ENCODE measurements around the gene YIF1A. TPM values are rescaled to one million over a fixed set of nuclear protein-coding genes. Genes with fewer than 3 reads are reported as not detected.

YIF1A gene
- total and polyA plus RNA-seq, 2 experiments from 2014 or later = 132 to 265 TPM

- 83% methylated on average over 50 of the region's 52 CpGs for WGBS (ENCODE audit: low lambda C conversion rate, missing lambda C conversion rate)
- H4K20me1 ChIP-seq (ENCODE audit: insufficient read depth, poor library complexity, severe bottlenecking) = no peaks in the 10 kb centered on the region
- no peak for TF ChIP-seq EZH2phosphoT487 (IDR thresholded peaks at IDR 0.05; ENCODE audit: low read depth, severe bottlenecking, unreplicated experiment)
- no peak for TF ChIP-seq EZH2 (IDR thresholded peaks at IDR 0.05; ENCODE audit: borderline replicate concordance)
- no peak for TF ChIP-seq CTCF (IDR thresholded peaks at IDR 0.05; ENCODE audit: poor library complexity)
- no peaks in the 10 kb centered on the region for H3K36me3 ChIP-seq (replicated peaks; ENCODE audit: insufficient read depth, low read depth)
- no peaks in the 10 kb centered on the region for H3K9me2 ChIP-seq (replicated peaks; ENCODE audit: insufficient read depth)
- no peaks in the 10 kb centered on the region for H3K27me3 ChIP-seq
- H2AFZ ChIP-seq = no peak overlapping the region
- peaks cover 23% of the 10 kb centered on the region for H3K4me1 ChIP-seq (ENCODE audit: insufficient read depth)
- peak overlapping the region; percentile 97 for H3K27ac ChIP-seq
- peaks cover 29% of the 10 kb centered on the region for H3K79me2 ChIP-seq
- H3K4me3 ChIP-seq = peak overlapping the region; percentile 19
- no peak for DNase-seq (ENCODE audit: low spot score)
- no peaks in the 10 kb centered on the region for H3K9me3 ChIP-seq (ENCODE audit: low read depth)
- peak overlapping the region; percentile 77 for H3K4me2 ChIP-seq
Measured at GRCh38 chr11:66315921-66316811, 27.2 kb upstream of the YIF1A start.

GRCh38 chr11:66315498-66315885 lies 26.5 kb upstream of the YIF1A start:
- 90% methylated on average over 10 of the region's 14 CpGs for WGBS (ENCODE audit: low lambda C conversion rate, missing lambda C conversion rate)
- H3K27ac ChIP-seq = peak overlapping the region; percentile 97
- H3K9me3 ChIP-seq (ENCODE audit: low read depth) = no peaks in the 10 kb centered on the region
- peak overlapping the region; percentile 77 for H3K4me2 ChIP-seq
- H3K27me3 ChIP-seq = no peaks in the 10 kb centered on the region
- H3K9me2 ChIP-seq (replicated peaks; ENCODE audit: insufficient read depth) = no peaks in the 10 kb centered on the region
- H3K79me2 ChIP-seq = peaks cover 29% of the 10 kb centered on the region
- H2AFZ ChIP-seq = no peak overlapping the region
- TF ChIP-seq EZH2phosphoT487 (IDR thresholded peaks at IDR 0.05; ENCODE audit: low read depth, severe bottlenecking, unreplicated experiment) = no peak
- TF ChIP-seq CTCF (IDR thresholded peaks at IDR 0.05; ENCODE audit: poor library complexity) = no peak
- TF ChIP-seq EZH2 (IDR thresholded peaks at IDR 0.05; ENCODE audit: borderline replicate concordance) = no peak
- H4K20me1 ChIP-seq (ENCODE audit: insufficient read depth, poor library complexity, severe bottlenecking) = no peaks in the 10 kb centered on the region
- peak overlapping the region; percentile 23 for H3K4me3 ChIP-seq
- DNase-seq (ENCODE audit: low spot score) = no peak
- no peaks in the 10 kb centered on the region for H3K36me3 ChIP-seq (replicated peaks; ENCODE audit: insufficient read depth, low read depth)
- H3K4me1 ChIP-seq (ENCODE audit: insufficient read depth) = peaks cover 23% of the 10 kb centered on the region

- no peaks in the 10 kb centered on the region for H3K9me3 ChIP-seq (ENCODE audit: low read depth)
- H3K79me2 ChIP-seq = peaks cover 29% of the 10 kb centered on the region
- no peak overlapping the region for H2AFZ ChIP-seq
- H3K27me3 ChIP-seq = no peaks in the 10 kb centered on the region
- no peak for TF ChIP-seq EZH2phosphoT487 (IDR thresholded peaks at IDR 0.05; ENCODE audit: low read depth, severe bottlenecking, unreplicated experiment)
- TF ChIP-seq EZH2 (IDR thresholded peaks at IDR 0.05; ENCODE audit: borderline replicate concordance) = no peak
- no peak for TF ChIP-seq CTCF (IDR thresholded peaks at IDR 0.05; ENCODE audit: poor library complexity)
- no peak for DNase-seq (ENCODE audit: low spot score)
- H3K4me1 ChIP-seq (ENCODE audit: insufficient read depth) = peaks cover 23% of the 10 kb centered on the region
- peak overlapping the region; percentile 97 for H3K27ac ChIP-seq
- H3K9me2 ChIP-seq (replicated peaks; ENCODE audit: insufficient read depth) = no peaks in the 10 kb centered on the region
- peak overlapping the region; percentile 77 for H3K4me2 ChIP-seq
- 88% methylated on average over 17 of the region's 17 CpGs for WGBS (ENCODE audit: low lambda C conversion rate, missing lambda C conversion rate)
- H4K20me1 ChIP-seq (ENCODE audit: insufficient read depth, poor library complexity, severe bottlenecking) = no peaks in the 10 kb centered on the region
- H3K4me3 ChIP-seq = peak overlapping the region; percentile 27
- H3K36me3 ChIP-seq (replicated peaks; ENCODE audit: insufficient read depth, low read depth) = no peaks in the 10 kb centered on the region
Measured at GRCh38 chr11:66314561-66315497, 25.9 kb upstream of the YIF1A start.

Measured in hepatocyte (in vitro differentiated cells).